Jurkat, Clone E6-1 (cell line): ENCODE results near the gene PHACTR1.

Experiments used
- DNase-seq: peaks from one replicate; pipeline ENCODE4 v3.0.0-alpha.2; 2011; ENCODE audit warnings: low read depth, low spot score
- H3K4me3 ChIP-seq: 2 replicates; pipeline ENCODE4 v1.5.1; 2011; ENCODE audit warnings: mild to moderate bottlenecking, low read length, control low read depth, moderate library complexity

PHACTR1 gene

DNA sequence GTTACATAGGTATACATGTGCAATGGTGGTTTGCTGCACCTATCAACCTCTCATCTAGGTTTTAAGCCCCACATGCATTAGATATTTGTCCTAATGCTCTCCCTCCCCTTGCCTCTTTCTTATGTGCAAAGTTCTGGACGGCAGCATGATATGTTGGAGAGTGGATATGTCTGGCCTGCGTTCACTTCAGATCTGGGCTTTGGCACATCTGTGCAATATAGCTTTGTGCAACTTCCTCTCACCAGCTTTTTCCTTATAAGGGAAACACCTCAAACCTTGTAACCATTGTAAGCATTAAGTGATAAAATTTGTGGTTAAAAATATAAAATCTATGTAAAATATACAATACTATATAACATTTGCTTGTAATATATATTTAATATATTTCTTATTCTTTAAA lies 288.0 kb downstream of the PHACTR1 start:
- DNase-seq, result no peak

GRCh38 chr6:13005994-13006393 lies 289.4 kb downstream of the PHACTR1 start:
- DNase-seq, result no peak
- no peak overlapping the region for H3K4me3 ChIP-seq

More for the DNA sequence above, 288.0 kb downstream of the PHACTR1 start:
- H3K4me3 ChIP-seq, result no peak overlapping the region

- no peak for DNase-seq
These were observed 290.2 kb downstream of the PHACTR1 start for GRCh38 chr6:13006578-13007300.

GRCh38 chr6:13007744-13008143 lies 291.2 kb downstream of the PHACTR1 start:
- DNase-seq, result no peak
- H3K4me3 ChIP-seq, result no peak overlapping the region

More at GRCh38 chr6:13006578-13007300, 290.2 kb downstream of the PHACTR1 start:
- H3K4me3 ChIP-seq, result no peak overlapping the region

GRCh38 chr6:13009031-13009430 lies 292.5 kb downstream of the PHACTR1 start:
- DNase-seq, result no peak
- no peak overlapping the region for H3K4me3 ChIP-seq

DNA sequence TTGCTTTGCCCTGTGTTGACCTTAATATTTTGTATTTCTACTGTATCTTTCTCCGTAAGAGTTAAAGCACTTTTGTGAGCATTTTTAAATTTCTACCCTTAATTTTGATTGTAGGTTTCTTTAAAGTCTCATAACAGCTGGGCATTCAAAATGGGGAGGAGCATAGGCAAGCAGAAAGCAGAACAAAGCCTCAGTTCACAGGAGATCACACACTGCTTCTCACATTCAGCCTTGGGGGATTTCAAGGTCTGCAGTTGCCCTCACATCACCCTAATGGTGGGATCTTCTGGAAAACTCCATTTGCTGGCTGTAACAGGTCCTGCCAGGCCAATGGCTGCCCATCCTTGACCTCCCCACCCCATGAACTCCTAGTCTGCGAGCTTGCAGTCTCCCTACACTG lies 292.9 kb downstream of the PHACTR1 start:
- DNase-seq, result no peak
- H3K4me3 ChIP-seq, result no peak overlapping the region

- no peak for DNase-seq
- no peak overlapping the region for H3K4me3 ChIP-seq
These were observed 295.1 kb downstream of the PHACTR1 start for GRCh38 chr6:13011612-13012146.

- DNase-seq, result no peak
- H3K4me3 ChIP-seq, result no peak overlapping the region
These were observed 295.7 kb downstream of the PHACTR1 start for GRCh38 chr6:13012296-13012695.

- no peak overlapping the region for H3K4me3 ChIP-seq
These were observed 296.6 kb downstream of the PHACTR1 start for GRCh38 chr6:13012977-13013680.

GRCh38 chr6:13013681-13014503 lies 297.3 kb downstream of the PHACTR1 start:
- no peak overlapping the region for H3K4me3 ChIP-seq
- no peak for DNase-seq

More at GRCh38 chr6:13012977-13013680, 296.6 kb downstream of the PHACTR1 start:
- no peak for DNase-seq

DNA sequence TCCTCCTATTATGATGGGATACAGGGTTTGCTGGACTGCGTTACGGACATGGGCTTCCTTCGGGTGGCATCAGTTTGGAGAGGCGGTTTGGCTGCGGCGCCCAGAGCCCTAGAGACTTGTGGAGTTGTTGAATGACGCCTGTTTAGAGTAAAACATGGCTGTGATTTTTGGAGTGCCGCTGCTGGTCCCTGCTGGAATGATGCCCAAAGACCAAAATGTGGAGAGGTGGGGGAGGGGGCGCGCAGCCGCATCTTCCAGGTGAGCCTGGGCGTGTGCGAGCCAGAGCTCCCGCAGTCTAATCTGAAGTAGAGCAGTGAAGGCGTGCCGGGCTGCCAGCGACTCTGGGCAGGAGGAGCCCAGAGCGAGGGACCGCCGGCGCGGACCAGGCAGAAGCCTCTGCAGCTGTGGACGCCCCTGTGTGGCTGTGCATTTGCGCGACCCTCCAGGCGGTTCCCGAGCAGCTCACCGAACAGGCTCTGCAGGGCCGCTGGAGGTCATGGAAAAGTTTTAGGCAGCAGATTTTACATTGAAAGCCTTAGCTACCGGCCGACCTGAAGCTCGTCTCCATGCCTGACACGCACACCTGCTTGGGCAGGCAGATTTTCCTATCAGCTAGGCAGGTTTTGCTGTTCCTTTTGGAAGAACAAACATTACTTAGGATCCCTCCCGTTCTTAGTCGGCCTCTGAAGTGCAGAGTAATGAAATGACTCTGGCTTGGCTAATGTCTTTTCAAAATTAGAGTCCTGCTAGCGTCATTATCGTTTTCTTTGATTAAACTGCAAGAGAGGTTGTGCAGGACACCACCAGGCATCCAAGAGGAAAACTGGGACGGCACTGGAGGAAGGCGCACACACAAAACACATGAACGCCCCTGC lies 298.2 kb downstream of the PHACTR1 start:
- DNase-seq, result no peak

GRCh38 chr6:13015379-13015681 lies 298.8 kb downstream of the PHACTR1 start:
- H3K4me3 ChIP-seq, result no peak overlapping the region

More for the DNA sequence above, 298.2 kb downstream of the PHACTR1 start:
- no peak overlapping the region for H3K4me3 ChIP-seq

GRCh38 chr6:13024616-13025015 lies 308.0 kb downstream of the PHACTR1 start:
- no peak for DNase-seq
- H3K4me3 ChIP-seq, result no peak overlapping the region

More at GRCh38 chr6:13015379-13015681, 298.8 kb downstream of the PHACTR1 start:
- DNase-seq, result no peak

DNA sequence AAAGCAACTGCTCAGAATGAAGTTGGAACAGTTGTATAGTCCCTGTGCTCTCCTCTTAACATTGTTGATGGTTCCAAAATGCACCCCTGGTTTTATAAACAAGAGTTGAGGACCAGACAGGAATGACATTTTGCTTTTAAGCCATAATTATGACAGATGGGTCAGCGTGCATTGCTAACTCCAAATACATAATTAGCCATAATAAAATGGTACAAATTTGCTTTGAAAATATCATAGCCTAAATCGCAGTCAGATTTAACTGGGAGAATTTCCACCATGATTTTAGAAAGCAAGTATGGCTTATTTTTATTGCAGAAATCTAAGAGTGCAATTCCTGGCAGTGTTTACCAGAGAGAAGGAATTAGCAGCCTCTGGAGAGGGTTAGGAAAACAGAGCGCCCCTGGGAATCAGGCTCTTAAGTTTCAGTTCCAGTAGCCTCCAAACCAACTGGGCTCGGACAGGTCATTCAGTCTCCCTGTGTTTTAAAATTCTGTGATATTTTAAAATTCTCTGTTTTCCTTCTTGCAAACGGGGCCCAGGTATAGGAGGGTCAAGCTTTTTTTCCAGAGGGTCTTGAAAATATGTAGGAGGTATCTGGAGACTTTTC lies 309.4 kb downstream of the PHACTR1 start:
- H3K4me3 ChIP-seq, result no peak overlapping the region
- DNase-seq, result no peak

DNA sequence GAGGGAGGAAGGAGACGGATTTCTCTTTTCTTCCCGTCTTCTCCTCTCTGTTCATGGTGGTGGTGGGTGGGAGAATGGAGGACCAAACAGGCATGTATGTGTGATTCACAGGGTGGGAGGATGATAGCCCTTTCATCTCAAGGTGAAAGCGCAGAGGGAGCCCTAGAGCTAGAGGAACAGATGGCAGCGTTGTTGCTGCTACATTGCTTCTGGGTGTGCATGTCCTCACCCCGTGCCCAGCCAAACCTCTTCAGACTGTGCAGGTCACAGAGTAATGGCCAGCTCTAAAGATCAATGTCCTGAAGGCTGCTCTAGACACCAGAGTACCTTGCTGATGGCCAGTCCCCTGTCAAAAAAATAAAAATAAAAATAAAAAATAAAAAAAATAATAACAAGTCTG lies 310.0 kb downstream of the PHACTR1 start:
- no peak overlapping the region for H3K4me3 ChIP-seq
- no peak for DNase-seq

GRCh38 chr6:13027207-13027606 lies 310.6 kb downstream of the PHACTR1 start:
- no peak overlapping the region for H3K4me3 ChIP-seq
- no peak for DNase-seq

GRCh38 chr6:13030396-13030795 lies 313.8 kb downstream of the PHACTR1 start:
- DNase-seq, result no peak
- H3K4me3 ChIP-seq, result no peak overlapping the region

DNA sequence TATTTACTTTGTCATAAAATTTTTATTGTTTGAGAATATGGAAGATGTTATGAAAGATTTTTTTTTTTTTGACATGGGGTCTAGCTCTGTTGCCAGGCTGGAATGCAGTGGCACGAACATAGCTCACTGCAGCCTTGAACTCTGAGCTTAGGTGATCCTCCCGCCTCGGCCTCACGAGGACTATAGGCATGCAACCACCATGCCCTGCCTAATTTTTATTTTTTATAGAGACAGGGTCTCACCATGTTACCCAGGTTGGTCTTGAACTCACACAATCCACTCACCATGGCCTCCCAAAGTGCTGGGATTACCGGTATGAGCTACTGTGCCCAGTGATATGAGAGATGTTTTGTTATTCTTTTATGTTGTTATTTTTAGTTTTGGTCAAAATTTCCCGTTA lies 316.0 kb downstream of the PHACTR1 start:
- H3K4me3 ChIP-seq, result no peak overlapping the region
- no peak for DNase-seq
